GM11168 (cell line): ENCODE measurements around the gene COL19A1.
"Not testable (repeated sequence)": the region's sequence is repeated elsewhere in the genome, so short reads cannot be mapped to it uniquely, and the experiment has no call there.

Experiments
- in situ Hi-C: fragments of 300-500 bp; cut with MboI; formaldehyde crosslinking; loops from one replicate; pipeline ENCODE4 v1.12.0; 2022; ENCODE audit warnings: low sequenced_read_pairs; ENCODE audit not compliant: unreplicated experiment

Gene COL19A1

DNA sequence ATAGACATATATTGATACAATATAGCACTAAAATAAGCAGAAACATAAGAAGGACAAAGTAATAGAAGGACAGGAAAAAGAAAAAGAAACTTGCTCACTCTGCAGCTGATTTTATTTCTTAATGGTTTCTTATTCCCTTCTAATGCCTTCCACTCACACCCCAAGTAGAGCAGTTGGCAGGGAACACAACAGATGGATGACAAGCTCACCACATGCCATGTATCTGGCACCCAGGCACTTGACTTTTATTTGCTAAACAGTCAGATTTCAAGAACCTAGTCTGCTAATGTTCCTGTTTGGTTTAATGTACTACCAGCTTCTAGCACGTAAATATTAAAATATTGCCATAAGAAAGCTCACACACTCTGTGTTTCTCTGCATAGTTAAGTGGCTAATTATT is 87.1 kb downstream of the COL19A1 start:
- in situ Hi-C loops, result no loop called here

DNA sequence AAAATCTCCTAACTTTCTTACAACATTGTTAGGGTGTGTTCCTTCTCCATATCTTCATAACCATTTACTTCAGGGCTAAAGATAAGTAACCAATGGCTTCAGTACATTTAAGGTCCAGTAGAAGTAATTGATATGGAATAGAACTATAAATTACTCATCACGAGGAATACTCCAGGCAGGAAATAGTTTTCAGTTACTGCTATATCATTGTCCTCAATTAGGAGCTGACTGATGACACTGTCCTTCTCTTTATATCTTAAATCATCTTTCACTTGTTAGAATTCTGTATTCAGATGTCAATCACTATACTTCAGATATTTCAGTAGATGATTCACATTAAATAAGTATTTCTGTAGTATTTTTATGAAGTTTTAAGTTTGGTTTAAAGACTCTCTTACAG is 88.4 kb downstream of the COL19A1 start:
- in situ Hi-C loops, result no loop called here

- in situ Hi-C loops, result no loop called here
Measured at GRCh38 chr6:69957985-69958559, 91.7 kb downstream of the COL19A1 start.

- in situ Hi-C loops, result no loop called here
Measured at GRCh38 chr6:69958978-69959377, 92.6 kb downstream of the COL19A1 start.

- in situ Hi-C loops, result not testable (repeated sequence)
Measured at GRCh38 chr6:69965974-69966373, 99.6 kb downstream of the COL19A1 start.

GRCh38 chr6:69973138-69973537 is 106.8 kb downstream of the COL19A1 start:
- in situ Hi-C loops, result no loop called here

DNA sequence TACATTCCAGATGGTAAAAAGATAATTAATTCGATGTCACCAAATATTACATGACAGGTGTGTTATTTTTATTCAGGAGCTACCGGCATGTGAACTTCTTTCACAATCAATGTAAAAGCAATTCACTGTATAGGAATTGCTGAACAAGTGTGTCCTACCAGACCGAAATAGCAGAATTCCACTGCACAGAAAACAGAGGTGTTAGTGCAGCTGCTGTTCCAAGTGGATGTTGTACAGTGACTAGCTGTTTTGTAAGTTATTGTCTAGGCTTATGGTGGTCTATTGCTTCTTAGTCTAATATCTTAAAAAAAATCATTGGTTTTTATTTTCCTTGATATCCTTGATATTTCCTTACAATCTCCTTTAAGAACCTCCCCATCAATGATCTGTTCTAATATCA is 107.4 kb downstream of the COL19A1 start:
- in situ Hi-C loops, result no loop called here

DNA sequence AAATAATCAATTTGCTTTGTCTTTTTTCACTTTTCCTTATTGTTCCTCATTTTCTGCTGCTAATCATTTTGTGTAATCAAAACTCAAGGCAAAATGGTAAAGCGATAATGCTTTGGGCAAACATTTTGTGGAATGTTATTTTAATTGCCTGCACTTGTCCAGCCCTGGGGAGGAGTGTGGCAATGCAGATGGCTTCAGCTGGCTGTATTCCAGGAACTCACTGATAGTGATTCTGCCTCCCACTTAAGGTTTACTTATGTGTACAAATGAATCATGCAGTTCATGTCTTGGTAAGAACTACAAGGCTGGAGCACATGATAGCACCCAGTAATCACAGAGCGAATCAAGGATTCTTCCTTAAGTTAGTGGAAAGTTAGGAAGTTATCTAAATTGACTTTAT is 107.8 kb downstream of the COL19A1 start:
- in situ Hi-C loops, result no loop called here

GRCh38 chr6:69976591-69977090 is 110.3 kb downstream of the COL19A1 start:
- in situ Hi-C loops, result no loop called here

DNA sequence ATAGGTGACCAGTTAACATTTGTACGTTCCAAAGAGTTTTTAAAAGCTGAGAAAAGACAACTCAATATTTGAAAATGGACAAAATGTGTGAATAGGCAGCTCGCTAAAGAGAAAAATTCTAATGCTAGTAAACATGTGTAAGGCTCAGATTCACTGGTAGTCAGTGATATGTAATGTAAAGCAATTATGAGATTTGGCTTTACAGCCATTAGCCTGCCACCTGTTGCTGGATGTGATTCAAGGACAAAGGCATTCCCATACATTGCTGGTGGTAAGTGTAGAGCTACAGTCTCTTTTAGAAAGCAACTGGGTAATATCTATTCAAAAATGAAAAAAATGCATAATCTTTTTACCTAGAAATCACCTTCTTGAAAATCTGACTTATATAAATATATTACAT is 114.3 kb downstream of the COL19A1 start:
- in situ Hi-C loops, result no loop called here

- in situ Hi-C loops, result no loop called here
Measured at GRCh38 chr6:69984506-69984905, 118.2 kb downstream of the COL19A1 start.

- in situ Hi-C loops, result no loop called here
Measured at GRCh38 chr6:69985180-69985579, 118.8 kb downstream of the COL19A1 start.

DNA sequence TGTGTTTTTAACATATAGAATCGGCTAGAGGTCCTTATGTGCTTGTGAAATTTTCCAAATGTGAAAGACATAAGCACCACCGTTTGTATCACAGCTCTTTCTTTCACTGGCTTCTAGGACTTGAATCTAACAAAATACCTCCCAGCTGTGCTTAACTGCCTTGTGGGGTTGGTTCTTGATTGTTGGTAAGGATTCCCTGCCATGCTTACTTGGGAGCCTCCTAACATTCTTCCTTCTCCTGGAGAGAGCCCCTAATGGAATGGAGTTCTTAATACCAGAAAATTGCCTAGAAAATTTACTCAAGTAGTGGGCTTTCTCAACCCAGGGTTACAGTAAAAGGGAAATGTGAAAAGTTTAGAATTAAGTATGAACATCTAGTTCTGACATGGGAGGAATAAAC is 121.2 kb downstream of the COL19A1 start:
- in situ Hi-C loops, result no loop called here

GRCh38 chr6:69988458-69989126 is 122.2 kb downstream of the COL19A1 start:
- in situ Hi-C loops, result no loop called here

DNA sequence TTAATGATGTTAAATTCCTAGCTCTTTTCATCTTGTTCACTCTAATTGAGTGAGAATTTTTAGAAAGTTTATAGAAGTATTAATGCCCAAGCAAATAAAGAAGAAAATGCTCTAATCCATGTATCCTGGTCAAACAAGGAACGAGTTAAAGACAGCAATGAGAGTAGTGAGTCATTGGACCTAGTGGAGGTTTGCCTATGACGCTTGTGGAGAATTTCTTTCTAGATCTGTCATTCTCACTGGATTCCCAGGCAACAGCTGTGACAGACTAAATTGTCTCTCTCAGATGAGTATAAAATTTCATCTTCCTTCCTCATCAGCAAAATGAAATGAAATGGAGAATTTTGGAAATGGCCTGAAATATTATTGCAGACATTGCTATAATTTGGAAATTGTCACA is 127.9 kb downstream of the COL19A1 start:
- in situ Hi-C loops, result no loop called here

- in situ Hi-C loops, result no loop called here
Measured at GRCh38 chr6:70008189-70008588, 141.8 kb downstream of the COL19A1 start.

DNA sequence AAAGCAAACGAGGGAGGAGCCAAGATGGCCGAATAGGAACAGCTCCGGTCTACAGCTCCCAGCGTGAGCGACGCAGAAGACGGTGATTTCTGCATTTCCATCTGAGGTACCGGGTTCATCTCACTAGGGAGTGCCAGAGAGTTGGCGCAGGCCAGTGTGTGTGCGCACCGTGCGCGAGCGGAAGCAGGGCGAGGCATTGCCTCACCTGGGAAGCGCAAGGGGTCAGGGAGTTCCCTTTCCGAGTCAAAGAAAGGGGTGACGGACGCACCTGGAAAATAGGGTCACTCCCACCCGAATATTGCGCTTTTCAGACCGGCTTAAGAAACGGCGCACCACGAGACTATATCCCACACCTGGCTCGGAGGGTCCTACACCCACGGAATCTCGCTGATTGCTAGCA is 144.0 kb downstream of the COL19A1 start:
- in situ Hi-C loops, result not testable (repeated sequence)

DNA sequence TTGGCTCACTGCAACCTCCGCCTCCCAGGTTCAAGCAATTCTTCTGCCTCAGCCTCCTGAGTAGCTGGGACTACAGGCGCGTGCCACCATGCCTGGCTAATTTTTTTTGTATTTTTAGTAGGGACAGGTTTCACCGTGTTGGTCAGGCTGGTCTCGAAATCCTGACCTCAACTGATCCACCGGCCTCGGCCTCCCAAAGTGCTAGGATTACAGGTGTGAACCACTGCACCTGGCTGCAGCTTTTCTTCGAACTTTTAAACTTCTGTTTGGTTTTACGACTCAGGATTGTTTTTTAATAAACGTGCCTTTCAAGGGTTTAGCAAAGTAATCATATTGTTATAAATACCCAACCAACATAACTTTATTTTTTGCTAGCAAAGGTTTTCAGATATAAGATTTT is 156.8 kb downstream of the COL19A1 start:
- in situ Hi-C loops, result not testable (repeated sequence)

- in situ Hi-C loops, result no loop called here
Measured at GRCh38 chr6:70028246-70028645, 161.9 kb downstream of the COL19A1 start.

GRCh38 chr6:70028926-70029325 is 162.6 kb downstream of the COL19A1 start:
- in situ Hi-C loops, result no loop called here

- in situ Hi-C loops, result no loop called here
Measured at GRCh38 chr6:70033781-70034180, 167.4 kb downstream of the COL19A1 start.

DNA sequence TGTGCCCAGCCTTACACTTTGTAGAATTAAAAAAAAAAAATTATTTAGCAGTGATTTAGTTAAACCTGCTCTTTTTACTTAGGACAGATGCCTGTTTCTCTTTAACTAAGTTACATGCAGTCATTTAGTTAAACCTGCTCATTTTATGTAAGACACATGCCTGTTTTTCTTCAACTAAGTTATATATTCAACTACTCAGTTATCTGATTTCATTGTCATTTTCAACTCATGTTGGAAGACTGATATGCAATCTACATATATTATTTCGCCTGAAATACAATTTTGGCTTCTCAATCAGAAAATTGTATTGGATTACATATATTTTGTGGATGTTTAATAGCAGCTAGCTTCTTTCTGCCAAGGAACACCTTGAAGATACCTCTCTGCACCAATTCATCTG is 171.1 kb downstream of the COL19A1 start:
- in situ Hi-C loops, result no loop called here
